Mesenchymal stem cell (in vitro differentiated cells and primary cell): ENCODE data around the gene NPTXR.
A peak's percentile ranks its signal among the peaks of the same experiment; 100 is the strongest.

Experiments used
- DNase-seq: peaks from one replicate; pipeline ENCODE4 v3.0.0-alpha.2; 2013
- H2AFZ ChIP-seq: one replicate; pipeline ENCODE4 v1.6.1; 2013; ENCODE audit warnings: low read depth, mild to moderate bottlenecking, control low read depth, inconsistent platforms, low read length, moderate library complexity
- H2AK5ac ChIP-seq: 2 replicates; pipeline ENCODE4 v1.6.1; 2013; ENCODE audit warnings: low read length, moderate library complexity, mild to moderate bottlenecking, inconsistent platforms; ENCODE audit not compliant: severe bottlenecking
- H2BK120ac ChIP-seq: one replicate; pipeline ENCODE4 v1.6.1; 2013; ENCODE audit warnings: low read depth, mild to moderate bottlenecking, inconsistent platforms, low read length, moderate library complexity
- H2BK12ac ChIP-seq, 2 experiments: one replicate each; pipeline ENCODE4 v1.6.1; 2013; ENCODE audit warnings: inconsistent platforms in 2 of 2, low read length in 2 of 2, mild to moderate bottlenecking in 2 of 2, moderate library complexity in 2 of 2, control low read depth in 1 of 2
- H2BK15ac ChIP-seq: one replicate; pipeline ENCODE4 v1.6.1; 2013; ENCODE audit warnings: mild to moderate bottlenecking, low read depth, inconsistent platforms; ENCODE audit not compliant: poor library complexity, severe bottlenecking
- H2BK5ac ChIP-seq: 2 replicates; pipeline ENCODE4 v1.6.1; 2013; ENCODE audit warnings: low read depth, mild to moderate bottlenecking, low read length, control low read depth, inconsistent platforms; ENCODE audit not compliant: poor library complexity, severe bottlenecking
- H3K14ac ChIP-seq, 2 experiments: one replicate each; pipeline ENCODE4 v1.6.1; 2013; ENCODE audit warnings: inconsistent platforms in 2 of 2, low read length in 2 of 2, control low read depth in 1 of 2, mild to moderate bottlenecking in 1 of 2, moderate library complexity in 1 of 2
- H3K18ac ChIP-seq, 2 experiments: one replicate each; pipeline ENCODE4 v1.6.1; 2013; ENCODE audit warnings: inconsistent platforms in 2 of 2, low read length in 2 of 2, control low read depth in 1 of 2, low read depth in 1 of 2, mild to moderate bottlenecking in 1 of 2
- H3K23ac ChIP-seq, 2 experiments: one replicate each; pipeline ENCODE4 v1.6.1; 2013; ENCODE audit warnings: inconsistent platforms in 2 of 2, low read length in 2 of 2, mild to moderate bottlenecking in 2 of 2, moderate library complexity in 2 of 2, control low read depth in 1 of 2
- H3K27ac ChIP-seq: 2 replicates; pipeline ENCODE4 v1.5.1; 2013; ENCODE audit warnings: mild to moderate bottlenecking, moderate library complexity, low read length, control low read depth, inconsistent platforms; ENCODE audit not compliant: poor library complexity, severe bottlenecking
- H3K27me3 ChIP-seq, 2 experiments: 2 replicates each; pipeline versions ENCODE4 v1.6.1 to v1.7.0; 2013; ENCODE audit warnings: low read length in 2 of 2, mild to moderate bottlenecking in 2 of 2, moderate library complexity in 2 of 2, control low read depth in 1 of 2, inconsistent platforms in 1 of 2; ENCODE audit not compliant: control insufficient read depth in 1 of 2, insufficient read depth in 1 of 2
- H3K36me3 ChIP-seq, 2 experiments: 2 replicates each; pipeline versions ENCODE4 v1.6.1 to v1.7.0; 2013; ENCODE audit warnings: low read length in 2 of 2, control low read depth in 1 of 2, inconsistent platforms in 1 of 2, low read depth in 1 of 2, mild to moderate bottlenecking in 1 of 2; ENCODE audit not compliant: insufficient read depth in 2 of 2, control insufficient read depth in 1 of 2
- H3K4ac ChIP-seq, 2 experiments: one replicate each; pipeline ENCODE4 v1.6.1; 2013; ENCODE audit warnings: inconsistent platforms in 2 of 2, low read length in 2 of 2, mild to moderate bottlenecking in 2 of 2, moderate library complexity in 2 of 2, control low read depth in 1 of 2, low read depth in 1 of 2
- H3K4me1 ChIP-seq: 2 replicates; pipeline ENCODE4 v1.6.1; 2013; ENCODE audit warnings: low read depth, low read length, control low read depth; ENCODE audit not compliant: control insufficient read depth, insufficient read depth
- H3K4me2 ChIP-seq: 2 replicates; pipeline ENCODE4 v1.6.1; 2013; ENCODE audit warnings: low read length, mild to moderate bottlenecking, inconsistent platforms; ENCODE audit not compliant: poor library complexity, severe bottlenecking
- H3K4me3 ChIP-seq, 2 experiments: 2 replicates each; pipeline versions ENCODE4 v1.5.1 to v1.7.0; 2013; ENCODE audit warnings: low read length in 2 of 2, mild to moderate bottlenecking in 2 of 2, control low read depth in 1 of 2, low read depth in 1 of 2; ENCODE audit not compliant: insufficient read depth in 1 of 2
- H3K79me1 ChIP-seq: replicated peaks from 2 replicates; pipeline ENCODE4 v1.6.1; 2013; ENCODE audit warnings: mild to moderate bottlenecking, control low read depth, low read length, inconsistent platforms; ENCODE audit not compliant: poor library complexity, severe bottlenecking
- H3K9ac ChIP-seq: 2 replicates; pipeline ENCODE4 v1.7.0; 2013; ENCODE audit warnings: mild to moderate bottlenecking, low read length, moderate library complexity
- H3K9me3 ChIP-seq: 2 replicates; pipeline ENCODE4 v1.7.0; 2013; ENCODE audit warnings: mild to moderate bottlenecking, low read length; ENCODE audit not compliant: control insufficient read depth
- H4K8ac ChIP-seq: one replicate; pipeline ENCODE4 v1.6.1; 2013; ENCODE audit warnings: inconsistent platforms, mild to moderate bottlenecking, low read length, moderate library complexity
- H4K91ac ChIP-seq: one replicate; pipeline ENCODE4 v1.6.1; 2013; ENCODE audit warnings: mild to moderate bottlenecking, low read length, inconsistent platforms
- WGBS: methylation state at CpG from one replicate; pipeline ENCODE4 v1.1.7; 2013; ENCODE audit warnings: mixed read lengths; 5-methylcytosine and 5-hydroxymethylcytosine counted together

The NPTXR gene

GRCh38 chr22:38882972-38883622 is 39.3 kb upstream of the NPTXR start:
- H3K9me3 ChIP-seq, result peaks cover under 1% of the 10 kb centered on the region
- no peak overlapping the region for H3K23ac ChIP-seq
- no peak overlapping the region for H2BK12ac ChIP-seq
- H3K4me3 ChIP-seq, result no peak overlapping the region
- H4K8ac ChIP-seq, result no peak overlapping the region
- no peak overlapping the region for H3K4ac ChIP-seq
- H3K9ac ChIP-seq, result peak overlapping the region; percentile 86
- H4K91ac ChIP-seq, result no peak overlapping the region
- no peak for DNase-seq
- peaks cover 2% of the 10 kb centered on the region for H3K4me1 ChIP-seq
- no peak overlapping the region for H3K18ac ChIP-seq
- no peaks in the 10 kb centered on the region for H3K79me1 ChIP-seq
- H2BK5ac ChIP-seq, result no peak overlapping the region
- H3K36me3 ChIP-seq, result no peaks in the 10 kb centered on the region
- no peak overlapping the region for H3K14ac ChIP-seq
- no peak overlapping the region for H3K4me2 ChIP-seq
- H2BK120ac ChIP-seq, result no peak overlapping the region
- 56% methylated on average over 9 of the region's 9 CpGs for WGBS
- no peak overlapping the region for H2AFZ ChIP-seq
- no peak overlapping the region for H2BK15ac ChIP-seq
- no peak overlapping the region for H3K27ac ChIP-seq
- H2AK5ac ChIP-seq, result no peak overlapping the region
- peaks cover 0 to 44% of the 10 kb centered on the region in 2 experiments for H3K27me3 ChIP-seq

- peaks cover 0 to 48% of the 10 kb centered on the region in 2 experiments for H3K27me3 ChIP-seq
- peaks cover 2% of the 10 kb centered on the region for H3K4me1 ChIP-seq
- no peak overlapping the region for H3K23ac ChIP-seq
- H4K91ac ChIP-seq, result no peak overlapping the region
- H4K8ac ChIP-seq, result no peak overlapping the region
- 89% methylated on average over 8 of the region's 8 CpGs for WGBS
- H3K4me3 ChIP-seq, result peak overlapping the region in 1 of 2 experiments; percentile 67
- H3K27ac ChIP-seq, result no peak overlapping the region
- H2AK5ac ChIP-seq, result no peak overlapping the region
- H3K14ac ChIP-seq, result peak overlapping the region in 1 of 2 experiments; percentile 58
- H2BK12ac ChIP-seq, result no peak overlapping the region
- no peak overlapping the region for H2AFZ ChIP-seq
- H3K4me2 ChIP-seq, result no peak overlapping the region
- H3K9ac ChIP-seq, result peak overlapping the region; percentile 86
- no peaks in the 10 kb centered on the region for H3K79me1 ChIP-seq
- H3K36me3 ChIP-seq, result no peaks in the 10 kb centered on the region
- no peak overlapping the region for H2BK5ac ChIP-seq
- H3K18ac ChIP-seq, result no peak overlapping the region
- no peak for DNase-seq
- H3K4ac ChIP-seq, result no peak overlapping the region
- no peak overlapping the region for H2BK15ac ChIP-seq
- H2BK120ac ChIP-seq, result no peak overlapping the region
- peaks cover 4% of the 10 kb centered on the region for H3K9me3 ChIP-seq
Measured at GRCh38 chr22:38881997-38882879, 38.4 kb upstream of the NPTXR start.

GRCh38 chr22:38881464-38881871 is 37.6 kb upstream of the NPTXR start:
- Histone ChIP-seq H2BK15ac (no peak overlapping the region), H3K27me3 (peaks cover 0 to 48% of the 10 kb centered on the region in 2 experiments), H2BK12ac (no peak overlapping the region), H2AK5ac (no peak overlapping the region), H3K36me3 (no peaks in the 10 kb centered on the region), H2BK5ac (no peak overlapping the region), H3K23ac (no peak overlapping the region), H4K8ac (no peak overlapping the region), H3K4me1 (peaks cover 2% of the 10 kb centered on the region), H3K4me3 (peak overlapping the region in 1 of 2 experiments; percentile 67), H3K27ac (no peak overlapping the region), H3K9ac (peak overlapping the region; percentile 86), H3K79me1 (no peaks in the 10 kb centered on the region), H3K4me2 (no peak overlapping the region), H3K18ac (no peak overlapping the region), H3K9me3 (peaks cover 4% of the 10 kb centered on the region), H2AFZ (no peak overlapping the region), H4K91ac (no peak overlapping the region), H3K14ac (no peak overlapping the region), H3K4ac (no peak overlapping the region), H2BK120ac (no peak overlapping the region)
- no peak for DNase-seq
- 77% methylated on average over 9 of the region's 9 CpGs for WGBS

GRCh38 chr22:38879961-38880360 is 36.1 kb upstream of the NPTXR start:
- 67% methylated on average over 2 of the region's 5 CpGs for WGBS
- Histone ChIP-seq H3K4me1 (peaks cover 2% of the 10 kb centered on the region), H3K27me3 (peaks cover 2 to 51% of the 10 kb centered on the region in 2 experiments), H2BK5ac (no peak overlapping the region), H3K4me3 (no peak overlapping the region), H2AFZ (no peak overlapping the region), H2BK12ac (no peak overlapping the region), H4K91ac (no peak overlapping the region), H3K14ac (no peak overlapping the region), H3K18ac (no peak overlapping the region), H3K9ac (no peak overlapping the region), H2BK15ac (no peak overlapping the region), H2BK120ac (no peak overlapping the region), H3K4ac (no peak overlapping the region), H3K23ac (no peak overlapping the region), H3K27ac (no peak overlapping the region), H3K79me1 (no peaks in the 10 kb centered on the region), H2AK5ac (no peak overlapping the region), H3K9me3 (peaks cover 4% of the 10 kb centered on the region), H4K8ac (no peak overlapping the region), H3K4me2 (no peak overlapping the region), H3K36me3 (no peaks in the 10 kb centered on the region)
- no peak for DNase-seq
